Stimulated activated CD4-positive, alpha-beta T cell treated with anti-CD3 and anti-CD28 coated beads, Interleukin-12 subunit alpha, Interleukin-12 subunit beta, amount 100 ng/mL, for 24 hours (primary cell): Measurements from ENCODE around the gene SEC24D.

Source experiments
- DNase-seq, 2 experiments: peaks; one replicate each; pipeline ENCODE4 v3.0.0-alpha.2; 2020; ENCODE audit warnings: low read depth in 2 of 2

SEC24D gene

GRCh38 chr4:118773429-118773792, 62.5 kb downstream of the SEC24D start:
- DNase-seq, result no peak

- no peak for DNase-seq
These were observed 63.0 kb downstream of the SEC24D start for GRCh38 chr4:118772767-118773428.

GRCh38 chr4:118772081-118772766, 63.7 kb downstream of the SEC24D start:
- DNase-seq, result no peak

DNA sequence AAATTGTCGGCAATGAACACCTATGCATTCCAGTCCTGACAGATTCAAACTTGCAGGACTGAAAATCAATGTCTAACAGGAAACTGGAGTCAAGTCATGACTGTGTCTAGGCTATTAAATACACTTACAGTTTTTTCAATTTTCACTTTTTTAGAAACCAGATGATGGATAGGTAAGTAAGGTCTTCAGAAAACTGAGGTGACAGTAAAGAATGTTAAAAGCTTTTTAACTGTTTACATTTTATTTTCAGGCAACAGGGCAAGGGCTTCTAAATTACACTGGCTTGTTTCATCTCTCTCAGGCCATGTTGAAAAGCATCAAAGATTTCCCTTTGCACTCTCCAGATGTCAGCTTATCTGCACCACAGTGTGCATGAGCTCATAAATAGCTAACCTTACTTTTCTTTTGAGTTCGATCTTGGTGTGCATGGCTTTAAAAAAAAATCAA, 65.2 kb downstream of the SEC24D start:
- DNase-seq, result no peak

DNA sequence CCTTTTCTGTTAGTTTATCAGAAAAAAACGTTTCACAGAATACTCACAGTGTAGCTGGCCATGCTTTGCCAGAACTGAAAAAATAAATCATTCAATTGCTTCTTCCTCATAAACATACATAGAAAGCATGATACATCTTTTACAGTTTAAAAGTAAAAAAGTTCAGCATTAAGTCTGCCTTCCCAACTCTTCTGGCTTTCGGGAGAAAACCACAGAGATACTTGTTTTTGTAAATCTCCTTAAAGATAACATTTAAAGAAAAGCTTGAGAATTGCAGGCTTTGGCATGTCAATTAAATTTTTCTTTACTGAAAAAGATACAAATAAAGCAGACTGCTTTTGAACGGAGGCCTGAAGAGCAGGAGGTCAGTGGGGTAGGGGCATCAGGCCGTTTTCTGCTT, 66.8 kb downstream of the SEC24D start:
- no peak for DNase-seq

GRCh38 chr4:118767109-118767508, 68.8 kb downstream of the SEC24D start:
- DNase-seq, result no peak

DNA sequence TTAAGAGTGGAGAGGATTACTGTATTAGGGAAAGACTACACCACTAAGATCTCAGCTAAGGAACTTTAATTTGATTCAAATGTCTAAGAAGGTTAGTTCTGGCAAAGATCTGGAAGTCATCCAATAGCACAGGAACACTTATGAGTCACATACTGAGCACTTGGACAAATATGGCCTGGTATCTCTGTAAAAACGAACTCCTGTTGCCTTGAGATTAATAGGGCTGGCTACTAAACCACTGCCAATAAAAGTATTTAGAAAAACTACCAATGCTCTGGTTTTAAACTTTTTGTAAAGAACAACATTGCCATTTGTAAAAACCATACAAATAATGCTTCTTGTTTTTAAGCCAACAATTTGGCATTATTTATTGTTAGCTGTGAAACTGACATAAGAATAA, 70.5 kb downstream of the SEC24D start:
- DNase-seq, result no peak

DNA sequence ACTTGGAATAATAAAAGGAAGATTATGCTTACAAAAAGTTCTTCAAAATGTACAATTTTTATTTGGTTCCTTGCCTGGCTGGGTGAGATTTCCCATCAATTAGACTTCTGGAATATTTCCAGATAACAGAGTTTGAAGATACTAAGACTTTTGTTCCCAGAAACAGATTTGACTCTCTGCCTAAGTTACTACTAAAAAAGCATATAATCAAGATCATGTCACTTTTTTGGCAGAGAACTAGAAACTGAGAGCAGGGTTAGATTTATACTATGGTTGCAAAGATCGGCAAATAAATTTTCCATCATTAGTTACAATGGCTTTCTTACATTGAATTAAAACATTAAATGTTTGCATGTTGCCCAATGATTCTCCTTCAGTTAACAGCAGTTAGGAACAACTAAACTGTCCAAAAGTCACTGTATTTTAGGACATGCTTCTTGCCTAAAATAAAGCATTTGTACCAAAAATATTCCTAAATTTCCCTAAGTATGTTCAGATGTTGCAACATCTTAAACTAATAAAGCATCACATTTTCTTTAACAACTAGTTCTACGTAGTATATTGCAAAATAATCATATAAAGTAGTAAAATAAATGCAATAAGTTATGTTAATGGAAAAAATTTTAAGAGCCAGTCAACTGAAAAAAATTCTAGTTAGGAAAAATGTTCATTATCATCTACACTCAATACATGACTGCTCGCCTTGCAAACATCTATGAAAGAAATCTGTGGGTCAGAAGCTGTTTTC, 73.0 kb downstream of the SEC24D start:
- DNase-seq, result no peak

GRCh38 chr4:118762155-118762554, 73.8 kb downstream of the SEC24D start:
- no peak for DNase-seq

DNA sequence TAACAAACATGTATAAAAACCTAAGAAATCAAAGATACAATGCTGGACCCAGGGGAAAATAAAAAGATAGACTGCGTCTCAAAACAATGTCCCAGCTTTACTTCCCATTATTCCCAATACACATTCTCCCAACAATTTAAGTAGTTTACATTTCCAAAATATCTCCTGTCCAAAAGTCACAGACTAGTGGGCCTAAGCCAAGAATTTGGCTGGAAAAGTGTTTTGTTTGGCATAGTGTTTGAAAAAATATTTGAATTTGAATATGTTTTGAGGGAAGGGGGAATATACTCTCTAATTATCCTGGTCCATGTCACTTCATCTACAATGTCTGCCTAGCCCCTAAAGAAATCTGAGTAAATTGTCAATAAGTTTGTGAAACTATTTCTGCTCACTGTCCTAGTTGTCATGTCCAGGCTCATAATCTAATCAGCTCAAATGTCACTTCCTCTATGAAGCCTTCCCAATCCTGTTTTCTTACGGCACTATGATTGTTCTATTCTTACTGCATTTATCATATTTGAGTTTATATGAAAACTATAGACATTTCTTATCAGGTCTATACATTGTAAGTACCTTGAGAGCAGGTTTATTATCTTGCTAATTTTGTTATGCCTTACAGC, 74.4 kb downstream of the SEC24D start:
- no peak for DNase-seq

DNA sequence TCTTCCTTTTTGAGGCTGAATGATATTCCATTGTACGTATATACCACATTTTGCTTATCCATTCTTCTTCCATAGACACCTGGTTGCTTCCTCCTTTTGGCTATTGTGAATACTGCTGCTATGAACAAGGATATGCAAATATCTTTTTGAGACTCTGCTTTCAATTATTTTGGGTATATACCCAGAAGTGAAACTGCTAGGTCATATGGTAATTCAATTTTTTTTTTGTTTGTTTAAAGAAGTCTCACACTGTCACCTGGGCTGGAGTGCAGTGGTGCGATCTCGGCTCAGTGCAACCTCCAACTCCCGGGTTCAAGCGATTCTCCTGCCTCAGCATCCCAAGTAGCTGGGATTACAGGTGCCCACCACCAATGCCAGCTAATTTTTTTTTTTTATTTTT, 75.4 kb downstream of the SEC24D start:
- no peak for DNase-seq

DNA sequence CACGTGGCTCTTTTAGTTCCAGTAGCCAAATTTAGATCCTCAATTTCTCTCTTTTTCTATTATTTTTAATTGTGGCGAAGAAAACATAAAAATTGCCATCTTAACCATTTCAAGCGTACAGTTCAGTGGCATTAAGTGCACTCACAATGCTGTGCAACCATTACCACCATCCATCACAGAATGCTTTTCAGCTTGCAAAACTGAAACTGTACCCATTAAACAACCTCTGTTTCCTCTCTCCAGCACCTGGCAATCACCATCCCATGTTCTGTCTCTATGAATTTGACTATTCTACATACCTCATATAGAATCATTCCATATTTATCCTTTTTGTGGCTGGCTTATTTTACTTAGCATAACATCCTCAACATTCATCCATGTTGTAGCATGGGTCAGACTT, 75.8 kb downstream of the SEC24D start:
- DNase-seq, result no peak

- DNase-seq, result no peak
These were observed 76.4 kb downstream of the SEC24D start for GRCh38 chr4:118759481-118759880.

GRCh38 chr4:118758293-118758692, 77.6 kb downstream of the SEC24D start:
- no peak for DNase-seq

- DNase-seq, result no peak
These were observed 78.1 kb downstream of the SEC24D start for GRCh38 chr4:118757761-118758251.

DNA sequence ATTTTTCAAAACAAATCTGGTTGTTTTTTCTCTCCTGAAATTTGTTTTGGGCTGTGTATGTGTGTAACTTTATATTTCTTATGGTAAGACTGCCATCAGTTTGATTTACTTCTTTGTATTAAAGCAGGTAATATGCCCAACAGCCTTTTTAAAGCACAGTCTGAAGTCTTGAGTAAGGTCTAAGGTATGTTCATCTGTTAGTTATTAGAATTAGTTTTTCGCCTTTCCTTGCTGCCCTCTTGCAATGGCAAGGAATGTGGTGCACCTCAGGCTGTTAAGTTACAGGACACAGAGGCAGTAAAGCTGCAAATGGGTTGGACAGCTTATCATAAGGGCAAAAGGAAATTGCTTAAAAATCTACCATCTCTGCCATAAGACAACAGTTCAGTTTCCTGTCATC, 79.0 kb downstream of the SEC24D start:
- no peak for DNase-seq

- DNase-seq, result no peak
These were observed 79.5 kb downstream of the SEC24D start for GRCh38 chr4:118756429-118756828.

DNA sequence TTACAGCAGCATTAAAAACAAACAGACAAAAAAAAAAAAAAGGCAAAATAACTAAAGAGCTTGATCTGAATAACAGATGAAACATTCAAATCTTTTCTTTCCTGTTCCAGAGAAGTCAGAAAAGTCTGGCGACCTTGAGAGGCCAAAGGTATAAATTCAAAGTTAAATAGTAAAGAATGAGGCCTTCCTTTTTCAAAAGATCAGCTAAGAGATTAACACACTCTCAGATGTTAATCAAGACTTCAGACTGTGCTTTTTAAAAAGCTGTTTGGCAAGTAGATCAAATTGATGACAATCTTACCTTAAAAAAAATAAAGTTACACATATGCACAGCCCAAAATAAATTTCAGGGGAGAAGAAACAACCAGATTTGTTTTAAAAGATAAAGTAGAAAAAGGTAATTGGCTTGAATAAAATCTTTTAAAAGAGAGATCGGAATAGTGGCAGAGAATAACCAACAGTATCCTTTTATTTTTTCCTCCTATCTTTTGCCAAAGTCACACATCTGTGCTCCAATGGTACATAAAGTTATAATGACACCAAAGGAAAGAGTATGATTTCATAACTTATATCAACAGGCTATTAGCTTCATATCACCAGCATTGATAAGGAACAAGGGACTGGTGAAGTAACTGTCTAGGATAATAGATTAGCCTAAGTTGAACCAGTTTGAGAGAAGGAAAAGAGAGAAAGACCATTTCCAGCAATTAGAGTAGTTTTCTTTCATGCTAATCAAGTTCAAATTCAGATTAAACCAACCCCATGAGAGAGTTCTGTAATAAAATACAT, 80.3 kb downstream of the SEC24D start:
- no peak for DNase-seq

GRCh38 chr4:118754890-118755289, 81.0 kb downstream of the SEC24D start:
- DNase-seq, result no peak

DNA sequence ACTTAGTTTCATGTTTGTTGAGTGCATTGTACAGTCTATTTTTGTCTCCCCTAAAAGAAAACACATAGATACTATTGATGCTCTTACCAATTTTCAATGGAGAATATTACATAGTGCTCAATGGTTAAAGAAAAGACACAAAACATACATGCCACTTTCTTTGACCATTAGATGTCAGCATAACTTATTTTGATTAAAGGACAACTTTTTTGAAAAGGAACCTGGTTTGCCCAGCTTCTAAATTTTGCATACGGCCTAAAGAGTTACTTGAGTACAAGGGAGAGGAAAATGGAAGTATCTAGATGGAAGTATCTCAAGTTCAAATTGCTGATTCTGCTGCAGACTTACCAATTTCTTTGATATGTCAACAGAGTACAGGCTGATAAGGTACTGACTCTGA, 82.2 kb downstream of the SEC24D start:
- no peak for DNase-seq

GRCh38 chr4:118753096-118753495, 82.8 kb downstream of the SEC24D start:
- DNase-seq, result no peak

DNA sequence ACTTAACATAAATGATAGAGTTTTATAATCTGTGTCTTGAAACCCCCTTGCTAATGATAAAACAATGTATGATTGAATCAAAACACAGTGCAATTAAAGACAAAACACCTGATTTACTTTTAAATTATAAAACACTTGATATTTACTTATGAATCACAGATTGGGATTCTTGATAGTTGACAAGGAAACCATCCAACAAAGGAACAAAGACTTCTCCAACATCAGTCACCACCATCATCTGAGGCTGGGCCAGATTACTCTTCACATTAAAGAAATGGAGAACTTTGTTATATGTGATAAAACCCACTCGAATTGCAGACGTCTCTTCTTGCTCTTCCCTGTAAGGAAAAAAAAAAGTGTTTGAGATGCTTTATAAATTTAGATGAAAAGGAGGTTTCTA, 83.4 kb downstream of the SEC24D start:
- DNase-seq, result no peak
